ENCODE data around the gene LRRC8E.

- TF ChIP-seq CTCF (IDR thresholded peaks at IDR 0.05) (no peak), POLR2A (IDR thresholded peaks at IDR 0.05) (no peak), EP300 (IDR thresholded peaks at IDR 0.05) (no peak), POLR2AphosphoS5 (IDR thresholded peaks at IDR 0.05) (no peak)
Observed at GRCh38 chr19:7879836-7880235, 8.5 kb upstream of the LRRC8E start.

All from gastroesophageal sphincter (tissue), 3 donors.